B cell (primary cell): ENCODE results near the gene KCNJ10.

ENCODE experiments used
- CTCF ChIP-seq: fragments of 200-600 bp; IDR thresholded peaks from one replicate; pipeline ENCODE4 v1.8.0; 2022; ENCODE audit warnings: antibody characterized with exemption, mild to moderate bottlenecking
- EZH2 ChIP-seq: IDR thresholded peaks from 2 replicates; pipeline ENCODE4 v1.6.1; 2012; ENCODE audit warnings: borderline replicate concordance, low read depth, mild to moderate bottlenecking, moderate library complexity, low read length; ENCODE audit not compliant: insufficient read depth, poor library complexity, severe bottlenecking

DNA sequence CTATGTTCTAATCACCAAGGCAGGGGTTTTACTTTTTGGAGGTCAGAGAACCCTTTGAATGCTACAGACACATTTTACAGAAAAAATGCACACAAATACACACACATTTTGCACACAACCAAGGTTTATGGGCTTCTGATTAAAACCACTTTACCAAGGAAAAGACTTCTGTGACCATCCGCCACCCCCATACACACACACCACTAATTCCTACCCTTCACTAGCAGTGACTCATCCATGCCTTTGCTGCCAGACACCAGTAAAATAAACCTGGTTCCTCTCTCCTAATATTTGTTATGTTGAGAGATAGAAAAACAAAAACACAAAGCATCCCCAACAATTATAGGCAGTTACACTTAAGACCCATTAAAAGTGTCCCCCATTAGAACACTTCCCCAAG is 51.1 kb downstream of the KCNJ10 start:
- TF ChIP-seq CTCF: no peak
- TF ChIP-seq EZH2: no peak
